AG09309 (cell line): Measurements from ENCODE around the gene IGFBP1.
A peak's percentile ranks its signal among the peaks of the same experiment; 100 is the strongest.

Source experiments
- DNase-seq: peaks from one replicate; pipeline ENCODE4 v3.0.0-alpha.2; 2010; ENCODE audit warnings: low read depth
- H3K4me3 ChIP-seq: 2 replicates; pipeline ENCODE4 v1.5.1; 2011; ENCODE audit warnings: mild to moderate bottlenecking, low read depth, low read length, moderate library complexity; ENCODE audit not compliant: control insufficient read depth
- TF ChIP-seq, protein P1 (sequence below): IDR thresholded peaks from 2 replicates; pipeline ENCODE4 v1.5.1; 2011; ENCODE audit warnings: mild to moderate bottlenecking, low read depth, low read length, inconsistent platforms; ENCODE audit not compliant: insufficient read depth, control insufficient read depth; ENCODE audit errors: missing control alignments

IGFBP1 gene

GRCh38 chr7:45923290-45923689 is 35.0 kb downstream of the IGFBP1 start:
- TF ChIP-seq, protein P1, sequence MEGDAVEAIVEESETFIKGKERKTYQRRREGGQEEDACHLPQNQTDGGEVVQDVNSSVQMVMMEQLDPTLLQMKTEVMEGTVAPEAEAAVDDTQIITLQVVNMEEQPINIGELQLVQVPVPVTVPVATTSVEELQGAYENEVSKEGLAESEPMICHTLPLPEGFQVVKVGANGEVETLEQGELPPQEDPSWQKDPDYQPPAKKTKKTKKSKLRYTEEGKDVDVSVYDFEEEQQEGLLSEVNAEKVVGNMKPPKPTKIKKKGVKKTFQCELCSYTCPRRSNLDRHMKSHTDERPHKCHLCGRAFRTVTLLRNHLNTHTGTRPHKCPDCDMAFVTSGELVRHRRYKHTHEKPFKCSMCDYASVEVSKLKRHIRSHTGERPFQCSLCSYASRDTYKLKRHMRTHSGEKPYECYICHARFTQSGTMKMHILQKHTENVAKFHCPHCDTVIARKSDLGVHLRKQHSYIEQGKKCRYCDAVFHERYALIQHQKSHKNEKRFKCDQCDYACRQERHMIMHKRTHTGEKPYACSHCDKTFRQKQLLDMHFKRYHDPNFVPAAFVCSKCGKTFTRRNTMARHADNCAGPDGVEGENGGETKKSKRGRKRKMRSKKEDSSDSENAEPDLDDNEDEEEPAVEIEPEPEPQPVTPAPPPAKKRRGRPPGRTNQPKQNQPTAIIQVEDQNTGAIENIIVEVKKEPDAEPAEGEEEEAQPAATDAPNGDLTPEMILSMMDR, result peak; percentile 95
- no peak overlapping the region for H3K4me3 ChIP-seq
- no peak for DNase-seq

DNA sequence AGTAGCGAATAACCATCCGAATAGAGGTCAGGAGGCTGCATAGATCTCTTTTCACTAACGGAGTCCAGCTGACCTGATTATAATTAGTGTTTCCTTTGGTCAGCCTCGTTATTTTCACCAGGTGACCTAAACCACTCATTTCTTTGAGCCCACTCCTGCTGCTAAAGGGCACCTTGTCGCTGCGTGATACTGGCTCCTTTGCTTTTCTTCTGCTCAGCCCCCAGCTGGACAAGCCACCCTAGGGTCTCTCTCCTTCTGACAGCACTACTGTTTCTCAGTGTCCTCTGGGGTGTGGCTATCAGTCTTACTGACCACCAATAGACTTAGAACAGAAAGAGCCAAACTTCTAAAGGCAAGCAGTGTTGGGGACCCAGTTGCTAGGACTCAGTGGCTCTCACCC is 35.5 kb downstream of the IGFBP1 start:
- DNase-seq, result no peak
- no peak overlapping the region for H3K4me3 ChIP-seq
- TF ChIP-seq, protein P1, result no peak

DNA sequence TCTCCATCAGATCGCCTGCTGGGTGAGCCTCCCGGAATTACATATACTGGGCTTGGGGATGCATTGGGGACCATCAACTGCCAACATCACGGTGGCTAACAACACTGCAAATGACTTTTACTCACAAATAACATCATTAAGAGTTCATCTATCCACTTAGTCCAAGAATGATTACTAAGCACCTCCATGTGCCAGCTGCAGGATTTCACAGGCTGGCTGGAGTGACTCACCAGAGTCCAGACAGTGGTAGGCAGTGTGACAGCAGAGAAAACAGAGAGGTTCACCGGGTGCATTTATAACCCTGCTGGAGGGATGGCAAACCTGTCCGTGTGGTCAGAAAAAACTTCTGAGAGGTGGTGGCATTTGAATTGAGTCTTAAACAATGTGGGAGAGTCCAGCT is 36.0 kb downstream of the IGFBP1 start:
- TF ChIP-seq, protein P1, result no peak
- peak; percentile 59 for DNase-seq
- H3K4me3 ChIP-seq, result no peak overlapping the region

DNA sequence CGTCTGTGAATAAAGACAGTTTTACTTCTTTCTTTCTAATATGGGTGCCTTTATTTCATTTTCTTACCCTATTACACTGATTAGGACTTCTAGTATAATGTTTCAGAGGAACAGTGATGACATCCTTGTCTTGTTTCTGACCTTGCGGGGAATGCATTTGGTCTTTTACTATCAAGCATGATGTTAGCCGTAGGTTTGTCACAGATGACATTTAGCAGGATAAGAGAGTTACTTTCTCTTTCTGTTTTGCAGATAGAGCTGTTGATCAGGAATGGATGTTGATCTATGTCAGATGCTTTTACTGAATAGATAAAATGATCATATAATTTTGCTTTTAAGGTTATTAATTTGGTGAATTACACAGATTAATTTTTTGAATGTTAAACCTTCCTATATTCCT is 39.4 kb downstream of the IGFBP1 start:
- TF ChIP-seq, protein P1, result no peak
- DNase-seq, result no peak
- H3K4me3 ChIP-seq, result no peak overlapping the region

DNA sequence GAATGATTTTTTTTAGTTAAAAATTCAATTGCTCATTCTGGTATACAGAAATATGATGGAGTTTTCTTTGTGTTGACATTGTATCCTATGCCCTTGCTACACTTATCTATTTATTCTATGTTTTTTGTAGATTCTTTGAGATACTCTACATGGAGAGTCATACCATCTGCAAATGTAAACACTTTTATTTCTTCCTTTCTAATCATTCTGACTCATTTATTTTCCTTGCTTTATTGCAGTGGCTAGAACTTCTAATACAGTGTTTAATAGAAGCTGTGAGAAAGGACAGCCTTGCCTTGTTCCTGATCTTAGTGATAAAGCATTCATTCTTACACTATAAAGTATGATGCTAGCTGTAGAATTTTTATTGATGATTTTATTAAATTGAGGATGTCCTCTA is 42.7 kb downstream of the IGFBP1 start:
- H3K4me3 ChIP-seq, result no peak overlapping the region
- no peak for DNase-seq
- TF ChIP-seq, protein P1, result no peak

GRCh38 chr7:45937301-45937700 is 49.0 kb downstream of the IGFBP1 start:
- no peak overlapping the region for H3K4me3 ChIP-seq
- TF ChIP-seq, protein P1, result no peak
- DNase-seq, result no peak

- DNase-seq, result no peak
- TF ChIP-seq, protein P1, result no peak
- H3K4me3 ChIP-seq, result no peak overlapping the region
Observed at GRCh38 chr7:45937862-45938261, 49.6 kb downstream of the IGFBP1 start.
